Progenitor cell of endocrine pancreas (in vitro differentiated cells): Measurements from ENCODE around the gene CD68. TPM values are rescaled to one million over a fixed set of nuclear protein-coding genes. Genes with fewer than 3 reads are reported as not detected.

ENCODE experiments used
- DNase-seq: peaks from one replicate; pipeline ENCODE4 v3.0.0; 2021; ENCODE audit warnings: low spot score; ENCODE audit not compliant: unreplicated experiment
- H3K27ac Mint-ChIP-seq: 2 replicates; pipeline ENCODE4 v1.8.0; 2021; ENCODE audit warnings: mild to moderate bottlenecking, moderate library complexity, mixed read lengths
- H3K27me3 Mint-ChIP-seq: 2 replicates; pipeline ENCODE4 v1.8.0; 2021; ENCODE audit warnings: mixed read lengths
- H3K36me3 Mint-ChIP-seq: 2 replicates; pipeline ENCODE4 v1.8.0; 2022; ENCODE audit warnings: mixed read lengths; ENCODE audit not compliant: insufficient read depth
- H3K4me1 Mint-ChIP-seq: 2 replicates; pipeline ENCODE4 v1.8.0; 2021; ENCODE audit warnings: low read depth, mixed read lengths
- H3K4me3 Mint-ChIP-seq: 2 replicates; pipeline ENCODE4 v1.8.0; 2021; ENCODE audit warnings: low read depth, mild to moderate bottlenecking, moderate library complexity, mixed read lengths
- H3K9me3 Mint-ChIP-seq: 2 replicates; pipeline ENCODE4 v1.8.0; 2021; ENCODE audit warnings: low read depth, mixed read lengths
- long read RNA-seq: library from polyadenylated mRNA; unstranded; transcript quantifications from one replicate; pipeline ENCODE4 v2.0.0, GENCODE V29; 2020
- total RNA-seq: library from RNA; stranded (reverse); gene quantifications from 2 replicates; pipeline ENCODE4 v1.2.1, GENCODE V29; 2021
- TF ChIP-seq, protein P1 (sequence below): fragments of 200-600 bp; sonication (generic); IDR thresholded peaks from one replicate; pipeline ENCODE4 v1.5.0; 2021; ENCODE audit warnings: antibody characterized with exemption, mild to moderate bottlenecking; ENCODE audit not compliant: unreplicated experiment

CD68 gene, protein sequence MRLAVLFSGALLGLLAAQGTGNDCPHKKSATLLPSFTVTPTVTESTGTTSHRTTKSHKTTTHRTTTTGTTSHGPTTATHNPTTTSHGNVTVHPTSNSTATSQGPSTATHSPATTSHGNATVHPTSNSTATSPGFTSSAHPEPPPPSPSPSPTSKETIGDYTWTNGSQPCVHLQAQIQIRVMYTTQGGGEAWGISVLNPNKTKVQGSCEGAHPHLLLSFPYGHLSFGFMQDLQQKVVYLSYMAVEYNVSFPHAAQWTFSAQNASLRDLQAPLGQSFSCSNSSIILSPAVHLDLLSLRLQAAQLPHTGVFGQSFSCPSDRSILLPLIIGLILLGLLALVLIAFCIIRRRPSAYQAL
- total RNA-seq, result not detected in 2 replicates
- long read RNA-seq, partial matches to known transcripts, result 1 of 2 reads
- long read RNA-seq, other reads (novel, unspliced or antisense), result 0 of 2 reads

DNA sequence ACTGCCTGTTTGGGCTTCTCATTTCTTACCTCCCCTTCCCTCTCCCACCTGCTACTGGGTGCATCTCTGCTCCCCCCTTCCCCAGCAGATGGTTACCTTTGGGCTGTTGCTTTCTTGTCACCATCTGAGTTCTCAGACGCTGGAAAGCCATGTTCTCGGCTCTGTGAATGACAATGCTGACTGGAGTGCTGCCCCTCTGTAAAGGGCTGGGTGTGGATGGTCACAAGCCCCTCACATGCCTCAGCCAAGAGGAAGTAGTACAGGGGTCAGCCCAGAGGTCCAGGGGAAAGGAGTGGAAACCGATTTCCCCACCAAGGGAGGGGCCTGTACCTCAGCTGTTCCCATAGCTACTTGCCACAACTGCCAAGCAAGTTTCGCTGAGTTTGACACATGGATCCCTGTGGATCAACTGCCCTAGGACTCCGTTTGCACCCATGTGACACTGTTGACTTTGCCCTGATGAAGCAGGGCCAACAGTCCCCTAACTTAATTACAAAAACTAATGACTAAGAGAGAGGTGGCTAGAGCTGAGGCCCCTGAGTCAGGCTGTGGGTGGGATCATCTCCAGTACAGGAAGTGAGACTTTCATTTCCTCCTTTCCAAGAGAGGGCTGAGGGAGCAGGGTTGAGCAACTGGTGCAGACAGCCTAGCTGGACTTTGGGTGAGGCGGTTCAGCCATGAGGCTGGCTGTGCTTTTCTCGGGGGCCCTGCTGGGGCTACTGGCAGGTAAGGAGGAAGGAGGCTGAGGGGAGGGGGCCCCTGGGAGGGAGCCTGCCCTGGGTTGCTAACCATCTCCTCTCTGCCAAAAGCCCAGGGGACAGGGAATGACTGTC lies at the start of gene CD68:
CD68 (plus strand) TSS at position 638 of the 833 bp plus-strand sequence; CDS start at position 678, 40 bp downstream.
- Mint-ChIP-seq H3K4me3 (peak within 1 kb of the TSS; percentile 31), H3K4me1 (peaks cover 45% of the 10 kb centered on the region), H3K27me3 (no peaks in the 10 kb centered on the region), H3K27ac (peak within 1 kb of the TSS; percentile 97), H3K9me3 (no peaks in the 10 kb centered on the region), H3K36me3 (peaks cover 35% of the 10 kb centered on the region)
- TF ChIP-seq, protein P1, sequence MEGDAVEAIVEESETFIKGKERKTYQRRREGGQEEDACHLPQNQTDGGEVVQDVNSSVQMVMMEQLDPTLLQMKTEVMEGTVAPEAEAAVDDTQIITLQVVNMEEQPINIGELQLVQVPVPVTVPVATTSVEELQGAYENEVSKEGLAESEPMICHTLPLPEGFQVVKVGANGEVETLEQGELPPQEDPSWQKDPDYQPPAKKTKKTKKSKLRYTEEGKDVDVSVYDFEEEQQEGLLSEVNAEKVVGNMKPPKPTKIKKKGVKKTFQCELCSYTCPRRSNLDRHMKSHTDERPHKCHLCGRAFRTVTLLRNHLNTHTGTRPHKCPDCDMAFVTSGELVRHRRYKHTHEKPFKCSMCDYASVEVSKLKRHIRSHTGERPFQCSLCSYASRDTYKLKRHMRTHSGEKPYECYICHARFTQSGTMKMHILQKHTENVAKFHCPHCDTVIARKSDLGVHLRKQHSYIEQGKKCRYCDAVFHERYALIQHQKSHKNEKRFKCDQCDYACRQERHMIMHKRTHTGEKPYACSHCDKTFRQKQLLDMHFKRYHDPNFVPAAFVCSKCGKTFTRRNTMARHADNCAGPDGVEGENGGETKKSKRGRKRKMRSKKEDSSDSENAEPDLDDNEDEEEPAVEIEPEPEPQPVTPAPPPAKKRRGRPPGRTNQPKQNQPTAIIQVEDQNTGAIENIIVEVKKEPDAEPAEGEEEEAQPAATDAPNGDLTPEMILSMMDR, result no peak
- no peak for DNase-seq

DNA sequence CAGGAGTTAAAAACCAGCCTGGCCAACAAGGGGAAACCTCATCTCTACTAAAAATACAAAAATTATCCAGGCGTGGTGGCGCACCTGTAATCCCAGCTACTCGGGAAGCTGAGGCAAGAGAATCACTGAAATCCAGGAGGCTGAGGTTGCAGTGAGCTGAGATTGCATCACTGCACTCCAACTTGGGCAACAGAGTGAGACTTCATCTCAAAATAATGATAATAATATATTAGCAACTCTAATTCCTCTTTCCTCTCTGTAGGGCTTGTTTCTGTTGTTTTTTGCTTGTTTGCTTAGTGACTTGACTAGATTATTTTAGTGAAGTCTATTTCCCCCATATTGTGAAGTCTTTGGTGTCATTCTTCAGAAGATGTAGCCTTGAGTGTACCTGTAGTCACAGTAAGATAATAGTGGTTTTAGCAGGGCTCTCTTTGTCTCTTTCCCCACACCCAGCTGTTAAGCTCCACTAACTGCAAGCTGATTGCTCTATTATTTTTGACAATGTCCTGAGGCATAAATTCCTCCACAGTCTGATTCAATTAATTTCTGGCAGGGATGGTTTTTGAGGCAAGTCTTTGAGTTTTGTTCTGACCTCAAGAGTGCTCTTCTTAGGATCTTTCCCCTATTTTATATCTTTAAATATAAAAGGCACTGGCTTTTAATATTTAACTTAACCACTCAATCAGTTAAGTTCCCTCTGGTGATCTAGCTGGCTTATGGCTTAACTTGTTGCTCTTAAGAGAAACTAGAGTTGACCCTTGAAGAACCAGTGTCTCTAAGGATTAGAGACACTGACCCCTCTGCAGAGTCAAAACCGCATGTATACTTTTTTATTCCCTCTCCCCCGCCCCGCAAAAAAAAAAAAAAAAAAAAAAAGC lies 49.2 kb upstream of the CD68 start:
- H3K4me3 Mint-ChIP-seq, result no peak overlapping the region
- H3K9me3 Mint-ChIP-seq, result peaks cover 24% of the 10 kb centered on the region
- TF ChIP-seq, protein P1, result no peak
- H3K4me1 Mint-ChIP-seq, result peaks cover 8% of the 10 kb centered on the region
- no peak for DNase-seq
- H3K36me3 Mint-ChIP-seq, result peaks cover 11% of the 10 kb centered on the region
- H3K27ac Mint-ChIP-seq, result peak overlapping the region; percentile 59
- no peaks in the 10 kb centered on the region for H3K27me3 Mint-ChIP-seq

DNA sequence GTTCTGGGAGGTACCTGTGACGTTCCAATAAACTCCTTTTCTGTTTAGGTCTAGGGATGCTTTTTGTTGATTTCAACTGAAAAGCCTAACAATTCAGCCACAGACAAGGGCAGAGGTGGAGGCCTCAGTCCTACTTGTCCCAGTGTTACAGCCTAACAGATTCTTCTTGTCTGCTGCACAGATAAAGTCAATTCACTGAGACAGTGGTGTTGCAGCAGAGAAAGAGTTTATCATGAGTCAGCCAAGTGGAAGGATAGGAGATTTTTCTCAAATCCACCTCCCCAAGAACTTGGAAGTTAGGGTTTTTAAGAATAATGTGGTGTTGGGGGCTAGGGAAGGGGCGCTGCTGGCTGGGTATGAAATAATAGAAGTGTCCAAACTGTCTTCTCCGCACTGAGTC lies 41.4 kb upstream of the CD68 start:
- DNase-seq, result no peak
- H3K27me3 Mint-ChIP-seq, result no peaks in the 10 kb centered on the region

GRCh38 chr17:7538891-7539545 lies 40.4 kb upstream of the CD68 start:
- Mint-ChIP-seq H3K9me3 (peaks cover 15% of the 10 kb centered on the region), H3K27ac (no peak overlapping the region), H3K4me3 (no peak overlapping the region), H3K36me3 (peaks cover 4% of the 10 kb centered on the region), H3K4me1 (peaks cover 4% of the 10 kb centered on the region), H3K27me3 (peaks cover 3% of the 10 kb centered on the region)
- TF ChIP-seq, protein P1, result no peak
- DNase-seq, result no peak

More for the DNA sequence above, 41.4 kb upstream of the CD68 start:
- H3K36me3 Mint-ChIP-seq, result peaks cover 4% of the 10 kb centered on the region
- TF ChIP-seq, protein P1, result no peak
- peaks cover 16% of the 10 kb centered on the region for H3K9me3 Mint-ChIP-seq
- no peak overlapping the region for H3K27ac Mint-ChIP-seq
- peaks cover 5% of the 10 kb centered on the region for H3K4me1 Mint-ChIP-seq
- H3K4me3 Mint-ChIP-seq, result no peak overlapping the region
